ENCODE measurements around the gene AGAP3.

The AGAP3 gene

DNA sequence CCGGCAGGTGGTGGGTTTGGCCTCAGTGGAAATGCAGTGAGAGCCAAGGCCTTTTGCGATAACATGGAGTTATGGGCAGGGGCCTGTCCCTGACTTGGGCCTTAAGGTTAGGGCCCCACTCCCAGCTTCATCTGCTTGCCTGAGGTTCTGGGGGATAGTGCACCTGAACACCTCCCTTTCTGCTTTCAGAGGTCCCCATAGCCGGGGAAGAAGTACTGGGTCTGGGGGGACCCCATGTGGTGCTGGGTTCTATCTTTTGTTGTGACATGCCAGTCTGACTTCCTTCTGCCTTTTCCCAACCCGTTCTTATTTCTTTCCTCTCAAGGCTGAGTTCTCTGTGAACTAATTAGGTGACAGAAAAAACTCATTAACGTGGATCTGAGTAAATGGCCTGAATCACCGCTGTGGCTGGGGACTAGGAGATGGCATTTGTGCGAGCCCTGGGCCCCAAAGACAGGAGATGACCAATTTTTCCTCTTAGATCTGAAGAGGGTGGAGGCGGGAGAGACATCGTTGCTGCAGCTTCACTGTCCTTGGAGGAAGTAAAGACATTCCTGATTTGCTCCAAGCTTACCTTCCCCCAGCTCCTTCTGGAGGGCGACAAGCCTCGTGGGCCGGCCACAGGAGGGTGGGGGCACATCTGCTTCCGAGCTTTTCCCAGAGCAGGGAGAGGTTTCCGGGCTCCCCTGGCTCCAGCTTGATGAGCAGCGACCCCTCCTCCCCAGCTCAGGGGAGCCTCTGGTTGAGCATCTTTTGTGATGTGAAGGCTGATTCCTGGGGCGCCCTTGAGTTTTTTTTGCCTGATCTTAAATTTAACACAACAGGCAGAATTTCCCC lies 2.0 kb downstream of the AGAP3 start:
- DNase-seq (ENCODE audit: low read depth) = peak; percentile 64

DNA sequence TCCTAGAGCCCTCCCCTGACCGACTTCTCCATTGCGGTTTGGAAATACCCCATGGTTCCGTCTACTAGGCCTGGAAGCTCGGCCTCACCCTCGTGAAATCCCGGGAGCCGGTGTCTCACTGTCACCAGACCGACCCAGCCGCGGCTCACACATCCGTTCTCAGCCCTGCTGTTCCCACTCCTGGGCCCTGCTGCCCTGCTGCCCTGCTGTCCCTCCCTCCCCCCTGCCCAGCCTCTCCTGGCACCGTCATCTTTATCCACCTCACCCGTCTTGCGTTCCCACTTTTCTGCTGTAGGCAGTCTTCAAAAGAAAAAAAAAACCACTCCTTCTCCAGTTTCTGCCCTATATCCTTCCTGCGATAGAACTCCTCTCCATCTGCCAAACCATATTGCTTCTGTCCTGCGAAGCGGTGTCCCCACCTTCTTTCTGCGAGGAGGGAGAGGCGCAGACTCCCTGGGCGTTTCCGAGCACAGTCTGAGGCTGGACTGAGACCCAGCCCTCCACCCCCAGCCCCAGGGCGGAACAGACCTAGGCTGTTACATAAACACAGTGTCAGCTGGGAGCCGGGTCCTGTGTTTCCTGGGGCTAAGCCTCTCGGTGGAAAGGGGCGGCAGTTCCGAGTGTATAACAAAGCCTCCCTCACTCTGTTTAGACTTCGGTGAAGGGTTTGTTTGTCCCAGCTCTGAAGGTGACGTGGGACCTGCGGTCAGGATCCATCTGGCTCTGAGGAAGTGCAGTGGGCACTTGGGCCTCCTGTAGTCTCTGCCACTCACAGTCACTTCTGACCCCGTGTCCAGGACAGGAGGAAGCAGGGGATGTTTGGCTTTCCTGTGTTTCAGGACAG lies 2.8 kb downstream of the AGAP3 start:
- peak; percentile 80 for DNase-seq (ENCODE audit: low read depth)

DNA sequence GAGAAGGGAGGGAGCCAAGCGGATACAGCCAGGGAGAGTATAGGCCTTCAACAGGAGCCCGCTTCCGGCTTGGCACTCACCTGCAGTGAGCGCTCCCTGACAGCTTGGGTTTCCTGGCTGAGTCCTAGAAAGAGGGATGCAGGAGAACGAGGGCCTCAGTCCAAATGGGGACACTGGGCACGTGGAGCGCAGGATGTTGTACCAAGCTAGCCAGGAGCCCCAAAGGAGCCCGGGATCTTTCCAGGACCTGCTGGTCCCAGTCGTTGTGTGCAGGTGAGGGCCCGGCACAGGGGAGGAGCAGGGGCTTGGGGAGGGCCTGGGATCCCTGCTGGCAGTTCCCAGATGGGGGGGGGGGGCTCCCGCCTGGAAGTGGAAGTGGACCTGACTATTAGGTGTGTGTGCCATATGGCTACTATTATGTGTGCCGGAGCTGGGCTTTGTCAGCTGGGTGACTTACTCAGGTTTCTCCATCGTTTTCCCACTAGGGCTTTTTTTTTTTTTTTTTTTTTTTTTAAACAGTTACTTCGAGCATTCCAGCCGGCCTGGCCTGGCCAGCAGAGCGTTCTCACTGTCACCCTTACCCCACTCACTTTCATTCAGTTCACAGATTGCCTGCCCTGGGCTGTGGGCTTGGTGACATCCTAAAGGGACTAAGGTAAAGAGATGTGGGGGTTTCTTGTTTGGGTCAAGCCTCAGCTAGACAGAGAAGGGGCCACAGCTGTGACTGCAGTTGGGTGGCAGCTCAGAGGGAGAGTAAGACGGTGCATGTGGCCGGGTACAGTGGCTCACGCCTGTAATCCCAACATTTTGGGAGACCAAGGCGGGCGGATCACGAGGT lies 3.8 kb downstream of the AGAP3 start:
- DNase-seq (ENCODE audit: low read depth) = no peak

DNA sequence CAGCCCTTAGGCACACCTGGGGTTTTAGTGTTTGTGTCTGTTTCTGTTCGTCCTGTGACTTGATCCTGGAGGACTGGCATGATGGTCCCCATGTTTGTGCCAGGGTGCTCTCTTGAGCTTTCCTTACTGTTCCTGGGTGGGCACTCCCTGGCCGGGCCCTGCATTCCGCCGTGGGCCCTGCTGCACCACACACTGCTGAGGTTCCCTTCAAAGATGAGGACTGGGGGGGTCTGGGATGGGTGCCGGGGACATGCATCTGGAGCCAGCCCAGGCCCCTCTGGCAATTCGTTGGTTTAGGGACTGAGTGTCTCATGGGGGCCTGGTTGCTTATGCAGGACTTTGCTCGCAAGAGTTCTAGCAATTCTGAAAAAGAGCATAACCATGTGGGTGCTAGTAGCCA lies 4.7 kb downstream of the AGAP3 start:
- no peak for DNase-seq (ENCODE audit: low read depth)

DNA sequence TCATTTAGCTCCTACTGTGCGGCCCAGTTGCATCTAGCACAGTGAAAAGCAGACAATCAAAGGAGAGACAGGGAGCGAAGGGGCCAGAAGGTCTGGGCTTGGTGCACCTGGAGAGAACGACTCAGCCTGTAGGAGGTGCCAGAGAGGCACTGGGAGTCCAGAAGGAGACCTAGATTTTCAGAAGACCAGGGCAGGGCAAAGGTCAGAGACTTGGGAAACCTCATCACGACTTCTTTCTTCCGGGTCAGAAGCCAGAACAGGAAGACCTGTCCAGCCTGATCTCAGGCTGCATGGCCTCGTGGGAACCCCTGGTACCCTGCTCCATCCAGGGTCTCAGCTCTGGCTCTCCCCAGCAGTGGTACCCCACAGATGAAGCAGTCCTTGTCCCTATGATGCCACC lies 5.2 kb downstream of the AGAP3 start:
- peak; percentile 38 for DNase-seq (ENCODE audit: low read depth)

DNA sequence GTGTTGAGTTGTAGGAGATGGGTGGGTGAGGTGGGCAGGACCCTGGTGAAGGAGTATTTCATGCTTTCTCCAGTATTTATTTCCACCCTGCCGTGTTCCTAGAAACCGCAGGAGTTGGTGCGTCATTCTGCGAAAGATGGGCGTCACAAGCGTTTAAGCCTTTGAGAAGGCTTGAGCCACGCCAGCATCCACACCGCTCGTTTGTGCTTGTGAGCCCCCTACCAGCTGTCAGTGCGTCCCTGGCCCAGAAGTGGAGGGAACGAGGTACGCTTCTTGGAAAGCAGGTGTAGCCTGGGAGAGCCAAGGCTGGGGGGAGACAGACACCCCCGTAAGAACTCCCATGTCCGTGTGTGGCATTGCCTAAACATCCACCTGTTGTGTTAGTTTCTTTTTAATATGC lies 5.7 kb downstream of the AGAP3 start:
- DNase-seq (ENCODE audit: low read depth) = no peak

DNA sequence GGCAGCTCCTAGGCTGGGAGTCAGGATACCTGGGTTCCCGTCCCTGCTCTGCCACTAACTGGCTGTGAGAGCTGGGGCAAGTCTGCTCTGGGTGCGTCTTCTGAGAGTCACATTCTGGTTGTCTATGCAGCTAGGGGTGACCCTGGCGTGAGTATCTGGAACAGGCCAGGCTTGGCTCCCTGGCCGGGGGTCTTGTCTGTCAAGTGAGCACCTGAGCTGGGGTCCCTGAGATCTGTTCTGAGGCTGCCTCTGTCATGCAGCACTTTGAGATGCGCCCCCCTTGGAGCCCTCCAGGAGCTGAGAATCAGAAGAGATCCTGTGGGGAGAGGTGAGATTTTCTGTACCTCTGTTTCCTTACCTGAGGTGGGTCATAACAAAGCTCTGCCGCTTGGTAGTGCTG lies 7.5 kb downstream of the AGAP3 start:
- no peak for DNase-seq (ENCODE audit: low read depth)

DNA sequence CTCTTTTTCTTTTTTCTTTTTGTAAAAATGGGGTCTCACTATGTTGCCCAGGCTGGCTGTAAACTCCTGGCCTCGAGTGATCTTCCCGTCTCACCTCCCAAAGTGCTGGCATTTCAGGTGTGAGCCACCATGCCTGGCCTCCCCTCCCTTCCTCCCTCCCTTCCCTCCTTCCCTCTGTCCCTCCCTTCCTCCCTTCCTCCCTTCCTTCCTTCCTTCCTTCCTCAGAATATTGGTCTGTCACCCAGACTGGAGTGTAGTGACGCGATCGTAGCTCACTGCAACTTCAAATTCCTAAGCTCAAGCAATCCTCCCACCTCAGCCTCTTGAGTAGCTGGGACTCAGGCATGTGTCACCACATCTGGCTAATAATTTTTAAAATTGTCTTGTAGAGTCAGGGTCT lies 8.4 kb downstream of the AGAP3 start:
- peak; percentile 29 for DNase-seq (ENCODE audit: low read depth)

DNA sequence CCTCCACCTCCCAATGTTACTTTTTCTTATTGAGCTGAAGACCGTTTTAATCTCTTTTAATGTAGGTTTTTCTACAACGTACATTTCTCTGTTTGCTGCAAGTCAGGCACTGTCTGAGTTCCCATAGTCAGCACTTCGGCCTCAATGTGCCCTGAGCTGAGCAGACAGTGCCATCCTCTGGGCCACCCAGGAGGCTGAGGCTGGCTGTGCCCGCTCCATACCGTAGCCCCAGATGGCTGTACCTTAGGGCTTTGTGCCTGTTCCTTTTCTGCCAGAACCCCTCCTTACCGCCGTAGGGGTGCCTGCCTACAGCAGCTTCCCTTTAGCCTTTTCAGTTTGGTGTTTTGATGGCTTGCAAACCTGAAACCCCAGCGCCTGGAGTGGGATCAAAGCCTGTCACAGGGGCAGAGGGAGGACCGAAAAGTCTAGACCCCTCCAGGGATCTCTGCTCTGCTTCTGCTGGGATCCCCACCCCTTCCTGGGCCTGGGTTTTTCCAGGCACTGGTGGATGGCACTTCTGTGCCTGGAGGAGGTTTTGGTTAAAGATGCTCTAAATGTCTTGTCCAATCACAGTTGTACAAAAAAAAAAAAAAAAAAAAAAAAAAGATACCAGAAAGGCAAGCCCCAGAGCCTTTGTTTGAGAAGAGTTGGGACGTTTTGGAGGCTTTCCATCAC lies 9.0 kb downstream of the AGAP3 start:
- no peak for DNase-seq (ENCODE audit: low read depth)

DNA sequence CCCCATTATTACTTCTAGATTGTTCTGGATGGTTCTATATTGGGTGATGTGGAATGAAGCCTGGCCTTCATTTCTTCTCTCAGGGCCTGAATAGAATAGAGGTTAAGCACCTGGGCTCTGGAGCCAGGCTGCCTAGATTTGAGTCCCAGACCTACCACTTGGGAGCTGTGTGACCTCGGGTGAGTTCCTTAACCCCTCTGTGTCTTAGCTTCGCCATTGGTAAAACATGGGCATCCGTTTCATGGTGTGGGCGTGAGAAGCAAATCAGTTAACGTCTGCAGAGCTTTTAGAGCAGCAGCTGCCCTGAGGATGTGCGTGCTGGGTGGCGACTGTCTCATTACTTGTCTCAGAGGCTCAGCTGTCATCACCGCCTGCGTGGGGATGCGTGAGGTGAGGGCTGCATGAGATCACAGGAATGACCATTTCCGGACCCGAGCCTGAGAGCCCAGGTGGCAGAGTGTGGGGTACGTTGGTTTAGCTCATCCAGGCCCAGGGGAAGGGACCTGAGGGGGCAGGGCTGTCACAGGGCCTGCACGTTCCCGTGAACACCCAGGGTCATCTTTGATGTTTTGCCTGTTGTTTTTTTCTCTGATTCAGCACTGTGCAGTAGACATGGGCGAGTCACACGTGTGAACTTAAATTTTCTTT lies 9.7 kb downstream of the AGAP3 start:
- no peak for DNase-seq (ENCODE audit: low read depth)

DNA sequence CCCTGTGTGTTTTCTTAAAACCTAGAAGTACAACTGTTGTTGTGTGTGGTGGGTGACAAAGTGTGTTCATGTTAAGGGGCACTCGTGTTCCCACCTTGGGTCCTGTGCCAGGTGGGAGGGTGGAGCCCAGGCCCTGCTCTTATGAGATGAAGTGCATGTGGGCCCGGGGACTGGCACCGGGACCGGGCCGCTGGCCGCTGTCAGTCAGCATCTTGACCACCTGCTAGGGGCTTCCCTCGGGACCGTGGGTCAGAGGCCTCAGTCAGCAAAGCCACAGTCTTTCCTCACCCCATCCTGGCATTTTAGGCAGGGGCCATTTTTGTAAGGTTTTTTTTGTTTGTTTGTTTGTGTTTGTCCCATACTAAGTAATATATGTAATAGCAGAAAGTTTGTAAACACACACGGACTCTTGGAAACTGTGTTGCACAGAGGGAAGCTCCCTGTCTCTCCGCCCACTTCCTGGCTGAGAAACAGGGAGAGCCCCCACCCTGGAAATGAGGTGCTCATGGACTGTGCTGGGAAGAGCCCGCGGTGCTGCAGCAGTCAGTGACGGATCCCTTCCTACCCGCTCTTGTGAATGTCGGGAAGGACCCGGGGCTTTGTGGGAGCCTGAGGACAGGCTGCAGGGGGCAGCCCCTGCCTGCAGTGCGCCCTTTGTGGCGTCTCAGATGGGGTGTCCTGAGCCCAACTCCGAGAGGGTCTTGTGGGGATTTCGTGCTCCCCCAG lies 13.4 kb downstream of the AGAP3 start:
- DNase-seq (ENCODE audit: low read depth) = no peak

DNA sequence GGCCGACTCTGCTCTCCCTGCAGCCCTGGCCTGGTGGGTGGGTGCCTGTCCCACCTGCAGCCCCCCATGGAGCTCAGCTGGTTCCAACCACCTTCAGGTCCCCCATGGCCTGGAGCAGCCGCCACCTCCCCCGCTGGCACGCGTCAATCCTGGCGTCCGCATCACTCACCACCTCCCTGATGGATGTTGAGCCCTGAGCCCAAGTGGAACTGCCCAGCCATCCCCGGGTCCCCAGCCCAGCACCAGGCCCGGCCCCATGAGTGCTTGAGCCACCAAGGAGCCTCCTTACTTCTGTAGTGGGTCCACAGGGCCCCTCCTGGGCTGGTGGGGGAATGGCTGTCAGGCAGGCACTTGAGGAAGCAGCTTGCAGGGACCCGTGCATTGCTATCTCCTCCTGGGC lies 14.6 kb downstream of the AGAP3 start:
- DNase-seq (ENCODE audit: low read depth) = no peak

DNA sequence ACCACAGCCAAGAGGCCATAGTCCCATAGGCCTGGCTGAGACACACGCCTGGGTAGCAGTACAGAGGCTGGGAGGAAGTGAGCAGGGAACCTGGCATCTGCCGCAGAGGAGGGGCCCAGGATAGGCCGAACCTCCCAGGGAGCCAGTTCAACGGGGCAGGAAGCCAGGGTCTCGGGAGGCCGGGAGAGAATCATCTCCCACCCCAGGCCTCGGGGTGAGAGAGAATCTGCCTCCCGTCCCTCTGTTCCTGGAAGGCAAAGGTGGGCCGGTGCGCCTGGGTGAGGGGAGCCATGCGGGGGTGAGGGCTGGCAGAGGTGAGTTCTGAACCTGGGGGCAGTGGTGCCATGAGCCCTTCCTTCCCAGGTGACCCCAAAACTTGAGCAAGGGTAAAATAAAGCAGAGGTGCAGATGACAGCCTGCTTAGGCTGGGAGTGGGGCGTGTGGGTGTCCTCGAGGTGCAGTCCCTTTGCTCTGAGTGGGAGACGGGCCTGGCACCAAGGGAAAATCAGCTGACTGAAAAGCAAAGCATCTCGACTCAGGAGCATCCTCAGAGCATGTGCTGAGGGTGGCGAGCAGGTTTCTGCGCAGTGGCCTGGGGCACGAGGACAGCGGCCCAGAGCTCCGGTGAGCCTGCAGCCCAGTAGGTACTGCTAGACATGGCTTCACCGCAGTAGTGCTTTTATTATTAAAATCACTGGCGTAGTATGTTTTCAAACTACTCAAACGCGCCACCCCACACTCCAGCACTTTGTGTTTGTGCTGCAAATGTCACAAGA lies 15.5 kb downstream of the AGAP3 start:
- no peak for DNase-seq (ENCODE audit: low read depth)

DNA sequence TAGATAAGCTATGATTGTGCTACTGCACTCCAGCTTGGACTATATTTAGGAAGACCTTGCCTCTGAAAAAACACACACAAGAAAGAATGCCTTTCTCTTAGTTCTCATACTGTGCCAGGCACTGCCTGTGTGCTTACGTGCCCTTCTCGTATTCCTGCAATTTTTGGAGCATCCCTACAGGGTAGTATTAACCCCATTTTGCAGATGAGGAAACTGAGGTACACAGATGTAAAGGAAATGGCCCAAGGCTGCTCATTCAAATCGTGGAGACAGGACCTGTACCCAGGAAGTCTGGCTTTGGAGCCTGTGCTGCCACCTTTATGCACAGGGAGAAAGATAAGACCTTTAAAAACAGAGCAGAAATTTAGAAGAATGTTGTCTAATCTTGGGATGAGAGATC lies 16.7 kb downstream of the AGAP3 start:
- DNase-seq (ENCODE audit: low read depth) = no peak

DNA sequence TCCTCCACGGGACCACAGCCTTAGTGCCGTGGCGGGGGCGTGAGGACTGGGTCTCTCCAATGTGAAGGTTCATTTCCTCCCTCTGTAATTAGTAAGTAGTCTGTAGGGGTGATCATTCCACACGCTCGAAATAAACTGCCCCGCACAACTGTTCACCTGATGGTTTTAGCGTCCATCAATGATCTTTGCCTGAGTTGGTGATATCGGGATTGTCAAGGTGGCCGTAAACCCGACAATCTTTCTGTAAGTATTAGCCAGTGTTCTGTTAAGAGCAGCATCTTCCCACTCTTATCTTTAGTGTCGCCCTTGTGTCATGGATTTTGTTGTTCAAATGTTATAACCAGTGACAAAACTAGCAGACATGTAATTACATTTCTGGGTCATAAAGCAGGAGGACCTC lies 17.7 kb downstream of the AGAP3 start:
- DNase-seq (ENCODE audit: low read depth) = no peak

DNA sequence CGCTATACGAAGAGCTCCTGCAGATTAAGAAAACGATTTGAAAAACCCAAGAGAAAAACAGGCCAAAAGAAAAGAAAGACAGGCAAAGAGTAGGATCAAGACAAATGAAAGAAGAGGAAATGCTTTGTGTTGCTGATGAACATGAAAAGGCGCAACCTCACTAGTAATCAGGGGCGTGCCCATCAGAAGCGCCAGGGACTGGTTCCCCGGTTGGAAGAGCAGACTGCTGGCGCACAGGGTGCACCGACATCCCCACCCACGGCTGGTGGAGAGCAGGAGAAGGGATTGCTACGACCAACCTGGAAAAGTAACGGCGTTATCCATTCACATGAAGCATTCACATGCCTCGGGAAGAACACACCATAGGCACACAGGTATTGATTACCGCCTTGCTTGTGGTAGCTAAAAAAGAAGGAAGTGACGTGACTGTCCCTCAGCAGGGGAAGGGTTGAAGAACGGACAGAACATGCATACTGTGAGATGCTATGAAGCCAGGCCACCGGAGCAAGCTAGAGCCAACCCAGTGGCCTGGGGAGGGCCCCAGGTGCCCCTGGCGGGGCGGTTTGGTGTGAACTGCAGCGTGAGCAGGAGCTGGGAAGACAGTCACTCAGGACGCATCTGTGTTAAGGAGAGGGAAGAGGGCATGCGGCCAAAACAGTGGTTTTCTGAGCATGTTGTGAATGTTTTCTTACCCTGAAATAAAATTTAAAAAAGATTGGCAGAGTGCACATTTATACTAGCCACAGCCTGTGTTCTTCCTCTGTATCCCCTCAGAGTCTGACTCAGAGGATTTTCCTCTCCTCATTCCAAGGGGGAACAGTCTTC lies 18.3 kb downstream of the AGAP3 start:
- no peak for DNase-seq (ENCODE audit: low read depth)

DNA sequence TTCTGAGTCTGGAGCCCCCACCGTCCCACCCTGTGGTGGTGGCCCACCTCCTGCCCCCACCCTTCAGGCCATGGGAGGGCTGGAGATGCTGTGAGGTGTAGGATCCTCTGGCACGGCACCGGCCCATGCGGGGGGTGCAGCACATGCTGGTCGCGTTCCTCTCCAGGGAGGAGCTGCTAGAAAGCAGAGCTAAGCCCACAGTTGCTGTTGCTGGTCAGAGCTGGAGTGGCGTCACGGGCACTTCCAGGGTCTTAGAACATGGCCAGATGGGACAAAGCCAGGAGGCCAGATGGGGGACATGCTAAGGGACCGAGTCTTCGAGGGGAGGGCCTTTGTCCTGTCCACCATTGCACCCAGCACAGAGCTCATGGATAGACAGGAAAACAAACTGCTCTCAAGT lies 21.6 kb downstream of the AGAP3 start:
- no peak for DNase-seq (ENCODE audit: low read depth)

DNA sequence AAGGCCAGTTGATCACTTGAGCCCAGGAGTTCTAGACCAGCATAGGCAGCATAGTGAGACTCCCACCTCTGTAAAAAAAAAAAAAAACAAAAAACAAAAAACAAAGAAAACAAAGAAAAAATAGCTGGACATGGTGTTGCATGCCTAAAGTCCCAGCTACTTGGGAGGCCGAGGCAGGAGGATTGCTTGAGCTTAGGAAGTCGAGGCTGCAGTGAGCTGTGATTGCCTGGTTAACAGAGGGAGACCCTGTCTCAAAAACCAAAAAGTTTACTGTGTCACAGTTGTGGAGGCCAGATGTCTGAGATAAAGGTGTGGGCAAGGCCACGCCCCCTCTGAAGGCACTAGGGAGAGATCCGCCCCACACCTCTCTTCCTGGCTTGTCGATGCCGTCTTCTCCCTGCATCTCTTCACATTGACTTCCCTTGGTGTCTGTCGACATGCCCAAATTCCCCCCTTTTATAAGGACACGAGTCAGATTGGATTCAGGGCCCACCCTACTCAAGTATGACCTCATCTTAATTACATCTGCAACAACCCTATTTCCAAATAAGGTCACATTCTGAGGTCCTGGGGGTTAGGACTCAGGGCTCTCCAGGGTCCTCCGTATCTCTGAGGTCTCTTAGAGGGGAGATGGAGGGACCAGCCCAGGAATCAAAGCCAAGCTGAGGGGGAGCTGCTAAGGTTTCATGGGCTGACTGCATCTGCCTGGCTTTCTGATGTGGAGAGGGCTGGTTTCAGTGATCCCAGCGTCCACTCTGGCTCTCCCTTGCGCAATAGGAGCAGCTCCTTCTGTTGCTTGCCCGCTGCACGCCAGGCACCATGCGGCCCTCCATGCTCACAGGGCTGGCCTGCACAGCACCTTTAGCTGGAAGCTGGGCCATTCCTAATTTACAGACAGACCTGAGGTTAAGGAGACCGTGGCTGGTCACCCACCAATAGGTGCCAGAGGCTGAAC lies 23.1 kb downstream of the AGAP3 start:
- no peak for DNase-seq (ENCODE audit: low read depth)
